ENCODE measurements around the gene OPRL1.
"Not testable (repeated sequence)": the region's sequence is repeated elsewhere in the genome, so short reads cannot be mapped to it uniquely, and the experiment has no call there.

OPRL1 gene

DNA sequence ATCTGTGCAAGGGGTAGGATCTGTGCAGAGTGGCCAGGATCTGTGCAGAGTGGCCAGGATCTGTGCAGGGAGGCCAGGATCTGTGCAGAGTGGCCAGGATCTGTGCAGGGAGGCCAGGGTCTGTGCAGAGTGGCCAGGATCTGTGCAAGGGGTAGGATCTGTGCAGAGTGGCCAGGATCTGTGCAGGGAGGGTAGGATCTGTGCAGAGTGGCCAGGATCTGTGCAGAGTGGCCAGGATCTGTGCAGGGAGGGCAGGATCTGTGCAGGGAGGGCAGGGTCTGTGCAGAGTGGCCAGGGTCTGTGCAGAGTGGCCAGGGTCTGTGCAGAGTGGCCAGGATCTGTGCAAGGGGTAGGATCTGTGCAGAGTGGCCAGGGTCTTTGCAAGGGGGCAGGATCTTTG lies 8.7 kb downstream of the OPRL1 start:
- not testable (repeated sequence) for DNase-seq

DNA sequence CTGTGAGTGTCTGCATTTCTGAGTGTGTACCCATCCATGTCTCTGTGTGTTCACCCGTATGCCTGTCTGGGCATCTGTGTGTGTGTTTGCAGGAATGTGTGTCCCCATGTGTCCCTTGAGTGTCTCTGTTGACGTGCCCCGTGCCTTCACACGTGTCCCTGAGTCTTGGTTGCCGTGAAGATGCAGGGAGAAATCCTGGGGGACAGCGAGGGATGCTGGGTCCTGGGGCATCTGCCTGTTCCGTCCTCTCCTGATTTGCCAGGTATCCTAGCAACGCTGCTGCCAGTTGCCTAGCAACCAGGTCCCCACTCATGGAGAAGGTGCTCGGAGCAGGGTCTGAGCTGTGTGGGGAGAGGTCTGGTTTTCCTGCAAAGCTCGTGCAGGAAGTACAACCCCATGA lies 10.3 kb downstream of the OPRL1 start:
- no peak for DNase-seq

DNA sequence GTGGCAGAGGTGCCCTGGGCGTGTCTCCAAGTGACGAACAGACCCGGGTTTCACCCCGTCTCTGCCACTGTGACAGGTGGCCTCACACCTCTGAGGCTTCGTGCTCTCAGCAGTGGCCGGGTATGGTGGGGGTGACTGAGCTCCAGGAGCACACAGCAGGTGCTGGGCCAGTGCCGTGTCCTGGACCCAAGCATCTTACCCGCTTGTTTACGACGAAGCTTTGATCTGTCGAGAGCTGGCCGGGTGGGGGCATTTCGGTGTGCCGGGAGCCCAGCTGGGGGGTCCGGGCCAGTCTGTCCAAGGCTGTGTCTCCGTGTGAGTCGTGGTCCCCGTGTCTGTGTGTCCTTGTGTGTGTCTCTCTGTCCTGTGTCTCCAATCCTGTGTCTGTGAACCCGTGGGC lies 11.5 kb downstream of the OPRL1 start:
- DNase-seq, result no peak

DNA sequence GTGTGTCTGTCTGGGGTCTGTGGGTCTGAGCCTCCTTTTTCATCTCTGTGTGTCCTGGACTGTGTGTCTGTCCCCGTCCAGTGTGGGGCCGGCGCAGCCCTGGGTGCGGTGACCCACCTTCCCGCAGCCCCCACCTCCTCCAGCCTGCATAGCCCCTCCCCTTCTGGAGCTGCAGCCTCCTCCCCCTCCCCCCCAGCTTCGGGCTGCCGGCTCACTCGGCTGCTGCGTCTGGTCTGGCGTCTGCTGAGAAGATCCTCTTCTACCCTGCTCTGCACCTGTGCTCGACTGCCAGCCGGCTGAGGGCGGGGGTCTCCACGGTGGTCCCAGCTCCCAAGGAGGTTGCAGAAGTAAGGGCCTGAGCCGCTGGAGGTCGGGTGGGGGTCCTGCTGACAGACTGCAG lies 11.9 kb downstream of the OPRL1 start:
- no peak for DNase-seq

DNA sequence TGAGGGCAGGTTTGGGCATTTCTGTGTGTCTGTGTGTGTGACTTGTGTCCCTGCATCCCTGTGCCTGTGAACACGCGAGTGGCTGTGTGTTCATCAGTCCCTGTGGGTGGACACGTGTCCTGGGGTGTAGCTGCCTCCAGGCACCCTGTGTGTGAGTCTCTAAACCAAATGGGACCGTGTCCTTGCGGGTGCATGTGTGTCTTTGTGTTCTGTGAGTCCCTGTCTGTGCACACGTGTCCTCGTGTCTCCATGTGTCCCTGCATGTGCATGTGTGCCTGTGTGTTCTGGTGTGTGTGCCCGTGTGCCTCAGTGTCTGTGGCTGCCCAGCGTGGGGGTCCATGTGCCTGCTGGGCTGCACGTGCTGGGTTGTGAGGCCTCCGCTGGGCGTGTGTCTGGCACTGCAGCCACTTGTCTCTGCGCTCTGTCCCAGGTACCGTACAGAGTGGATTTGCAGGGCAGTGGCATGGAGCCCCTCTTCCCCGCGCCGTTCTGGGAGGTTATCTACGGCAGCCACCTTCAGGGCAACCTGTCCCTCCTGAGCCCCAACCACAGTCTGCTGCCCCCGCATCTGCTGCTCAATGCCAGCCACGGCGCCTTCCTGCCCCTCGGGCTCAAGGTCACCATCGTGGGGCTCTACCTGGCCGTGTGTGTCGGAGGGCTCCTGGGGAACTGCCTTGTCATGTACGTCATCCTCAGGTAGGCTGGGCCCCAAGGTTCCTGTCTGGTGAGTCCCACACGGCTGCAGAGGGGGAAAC lies 12.6 kb downstream of the OPRL1 start:
- DNase-seq, result no peak

DNA sequence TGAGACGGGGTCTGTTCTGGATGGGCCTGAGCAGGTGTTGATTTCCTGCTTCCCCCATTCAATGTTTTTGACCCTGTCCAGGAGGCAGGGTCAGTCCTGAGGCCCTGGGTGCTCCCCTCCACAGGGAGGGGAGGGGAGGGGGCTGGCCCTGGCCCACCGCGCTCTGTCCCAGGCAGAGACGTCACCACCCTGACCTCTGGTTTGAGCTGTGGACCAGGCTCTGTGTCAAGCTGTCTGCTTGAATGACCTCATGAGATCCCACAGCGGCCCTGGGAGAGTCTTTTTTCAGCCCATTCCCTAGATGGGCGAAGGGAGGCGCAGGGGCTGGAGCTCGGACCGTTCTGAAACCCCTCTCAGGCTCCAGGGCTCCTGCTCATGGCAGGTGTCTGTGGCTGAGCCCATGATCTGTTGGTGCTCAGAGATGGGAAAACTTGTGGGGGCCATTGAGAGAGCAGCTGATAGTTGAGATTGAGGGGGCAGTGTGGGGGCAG lies 13.2 kb downstream of the OPRL1 start:
- no peak for DNase-seq

DNA sequence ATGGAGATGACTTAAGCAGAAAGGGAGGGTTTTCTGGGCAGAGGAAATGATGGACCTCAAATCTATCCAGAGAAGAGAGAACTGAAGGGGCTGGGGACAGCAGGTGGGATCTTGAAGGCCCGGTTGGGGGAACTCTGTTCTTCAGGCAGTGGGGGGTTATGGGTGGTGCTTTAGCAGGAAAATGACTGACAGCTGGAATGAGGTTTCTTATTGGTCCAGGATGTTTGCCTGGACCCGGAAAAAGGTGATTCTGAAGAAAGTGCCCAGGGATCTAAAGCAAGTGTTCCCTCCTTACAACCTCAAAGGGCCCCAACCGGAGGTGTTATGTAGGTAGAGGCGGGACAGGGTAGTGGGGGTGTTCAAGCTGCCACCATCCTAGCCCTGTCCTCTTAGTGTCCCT lies 15.6 kb downstream of the OPRL1 start:
- DNase-seq, result no peak

DNA sequence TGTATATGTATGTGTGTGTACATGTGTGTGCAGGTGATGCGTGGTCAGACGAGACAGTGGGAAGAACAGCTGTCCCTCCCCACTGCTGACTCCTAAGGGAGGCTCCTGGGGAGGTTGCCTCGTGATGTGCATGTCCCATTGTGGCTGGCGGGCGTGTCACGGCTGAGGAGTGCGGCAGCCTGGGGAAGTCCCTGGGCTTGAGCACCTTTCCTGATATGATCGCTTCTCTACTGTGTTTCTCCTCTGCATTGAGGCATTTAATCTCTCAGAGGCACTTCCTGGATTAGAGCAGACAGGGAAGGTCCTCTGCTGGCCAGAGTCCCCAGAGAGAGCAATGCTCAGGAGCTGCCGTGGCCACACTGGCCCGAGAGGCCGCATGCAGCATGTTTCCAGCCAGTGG lies 16.0 kb downstream of the OPRL1 start:
- DNase-seq, result no peak

DNA sequence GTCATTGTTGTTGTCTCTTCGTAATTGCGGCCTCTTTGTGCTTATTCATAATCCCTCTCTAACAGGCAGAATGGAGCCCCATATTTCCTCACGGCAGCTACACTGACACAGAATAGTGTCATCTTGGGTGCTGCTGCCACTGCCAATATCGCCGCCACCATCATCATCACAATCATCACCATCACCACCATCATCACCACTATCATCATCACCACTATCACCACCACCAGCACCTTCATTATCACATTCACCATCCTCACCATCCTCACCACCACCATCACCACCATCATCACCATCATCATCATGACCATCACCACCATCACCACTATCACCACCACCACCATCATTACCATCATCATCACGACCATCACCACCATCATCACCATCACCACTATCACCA lies 16.7 kb downstream of the OPRL1 start:
- DNase-seq, result no peak

DNA sequence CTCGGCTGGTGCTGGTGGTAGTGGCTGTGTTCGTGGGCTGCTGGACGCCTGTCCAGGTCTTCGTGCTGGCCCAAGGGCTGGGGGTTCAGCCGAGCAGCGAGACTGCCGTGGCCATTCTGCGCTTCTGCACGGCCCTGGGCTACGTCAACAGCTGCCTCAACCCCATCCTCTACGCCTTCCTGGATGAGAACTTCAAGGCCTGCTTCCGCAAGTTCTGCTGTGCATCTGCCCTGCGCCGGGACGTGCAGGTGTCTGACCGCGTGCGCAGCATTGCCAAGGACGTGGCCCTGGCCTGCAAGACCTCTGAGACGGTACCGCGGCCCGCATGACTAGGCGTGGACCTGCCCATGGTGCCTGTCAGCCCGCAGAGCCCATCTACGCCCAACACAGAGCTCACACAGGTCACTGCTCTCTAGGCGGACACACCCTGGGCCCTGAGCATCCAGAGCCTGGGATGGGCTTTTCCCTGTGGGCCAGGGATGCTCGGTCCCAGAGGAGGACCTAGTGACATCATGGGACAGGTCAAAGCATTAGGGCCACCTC lies 18.7 kb downstream of the OPRL1 start:
- DNase-seq, result no peak

DNA sequence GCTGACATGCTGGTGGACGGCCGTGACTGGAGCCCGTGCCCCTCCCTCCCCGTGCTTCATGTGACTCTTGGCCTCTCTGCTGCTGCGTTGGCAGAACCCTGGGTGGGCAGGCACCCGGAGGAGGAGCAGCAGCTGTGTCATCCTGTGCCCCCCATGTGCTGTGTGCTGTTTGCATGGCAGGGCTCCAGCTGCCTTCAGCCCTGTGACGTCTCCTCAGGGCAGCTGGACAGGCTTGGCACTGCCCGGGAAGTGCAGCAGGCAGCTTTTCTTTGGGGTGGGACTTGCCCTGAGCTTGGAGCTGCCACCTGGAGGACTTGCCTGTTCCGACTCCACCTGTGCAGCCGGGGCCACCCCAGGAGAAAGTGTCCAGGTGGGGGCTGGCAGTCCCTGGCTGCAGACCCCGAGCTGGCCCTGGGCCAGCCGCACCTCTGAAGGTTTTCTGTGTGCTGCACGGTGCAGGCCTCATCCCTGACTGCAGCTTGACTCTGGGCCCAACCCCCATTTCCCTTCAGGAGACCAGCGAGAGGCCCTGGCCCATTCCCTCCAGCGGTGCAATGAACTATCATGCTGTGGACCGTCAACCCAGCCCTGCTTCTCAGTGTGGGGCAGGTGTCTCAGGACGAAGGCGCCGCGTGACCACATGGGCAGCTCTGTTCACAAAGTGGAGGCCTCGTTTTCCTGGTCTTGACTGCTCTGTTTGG lies 19.4 kb downstream of the OPRL1 start:
- DNase-seq, result no peak

DNA sequence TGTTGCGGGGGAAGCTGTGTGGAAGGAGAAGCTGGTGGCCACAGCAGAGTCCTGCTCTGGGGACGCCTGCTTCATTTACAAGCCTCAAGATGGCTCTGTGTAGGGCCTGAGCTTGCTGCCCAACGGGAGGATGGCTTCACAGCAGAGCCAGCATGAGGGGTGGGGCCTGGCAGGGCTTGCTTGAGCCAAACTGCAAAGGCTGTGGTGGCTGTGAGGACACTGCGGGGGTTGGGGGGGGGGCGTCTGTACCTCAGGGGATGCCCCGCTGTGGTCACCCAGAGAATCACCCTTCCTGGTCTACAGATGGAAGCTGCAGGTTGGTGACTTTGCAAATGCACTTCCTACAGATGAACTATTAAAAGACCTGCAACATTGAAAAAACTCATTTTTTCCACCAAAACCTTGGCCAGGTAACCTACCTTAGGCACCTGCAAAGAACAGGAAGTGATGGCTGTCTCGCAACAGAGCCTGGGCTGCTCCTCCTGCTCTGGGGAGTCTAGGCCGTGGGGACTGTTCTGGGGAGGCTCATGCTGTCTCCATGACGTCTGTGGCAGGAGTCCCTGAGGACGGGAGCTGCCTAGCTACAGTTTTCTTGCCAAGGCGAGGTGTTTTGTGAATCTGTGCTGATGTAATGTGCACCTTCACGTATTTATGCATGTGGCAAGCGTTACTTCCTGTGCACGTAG lies 20.1 kb downstream of the OPRL1 start:
- no peak for DNase-seq

DNA sequence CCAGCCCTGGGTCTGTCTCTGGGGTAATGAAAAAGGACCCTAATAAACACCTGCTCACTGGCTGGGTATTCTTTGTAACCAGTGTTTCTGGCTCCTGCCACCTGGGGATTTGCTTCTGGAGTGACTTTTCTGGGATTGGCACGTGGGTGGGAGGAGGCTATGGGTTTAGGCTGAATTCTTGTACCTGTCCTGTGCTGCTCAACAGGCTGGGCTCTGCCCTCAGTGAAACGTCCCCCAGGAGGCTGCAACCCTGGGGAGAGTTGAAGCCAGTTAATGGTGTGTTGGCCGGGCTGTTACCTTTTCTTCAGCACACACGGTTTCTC lies 20.6 kb downstream of the OPRL1 start:
- DNase-seq, result no peak

DNA sequence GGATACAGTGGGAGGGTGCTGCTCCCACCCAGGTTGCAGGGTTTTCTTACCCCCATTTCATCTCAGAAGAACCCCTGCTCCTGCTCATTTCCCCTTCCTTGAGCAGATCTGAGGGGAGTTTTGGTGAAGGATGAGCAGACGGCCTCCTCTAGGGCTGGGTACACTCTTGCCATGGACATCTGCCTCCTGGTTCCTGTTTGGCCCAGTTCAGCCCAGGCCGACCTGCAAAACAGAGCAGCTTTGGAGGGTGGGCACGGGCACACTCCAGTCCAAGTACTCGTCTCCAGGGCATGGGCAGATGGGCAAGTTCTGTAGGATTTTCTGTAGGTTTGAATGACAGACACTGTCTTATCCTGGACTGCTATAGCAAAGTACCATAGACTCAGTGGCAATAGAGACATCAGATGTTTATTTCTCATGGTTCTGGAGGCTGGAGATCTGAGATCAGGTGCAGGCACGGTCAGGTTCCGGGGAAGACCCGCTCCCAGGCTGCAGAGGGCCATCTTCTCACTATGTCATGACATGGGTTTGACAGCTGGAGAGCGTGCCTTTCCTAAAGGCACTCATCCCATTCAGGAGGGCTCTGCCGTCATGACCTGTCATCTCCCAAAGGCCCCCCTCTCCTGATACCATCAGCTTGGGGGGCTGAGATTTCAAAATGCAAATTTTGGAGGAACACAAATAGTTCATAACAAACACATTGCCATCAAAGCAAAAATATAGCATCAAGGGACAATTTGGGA lies 21.2 kb downstream of the OPRL1 start:
- DNase-seq, result no peak

DNA sequence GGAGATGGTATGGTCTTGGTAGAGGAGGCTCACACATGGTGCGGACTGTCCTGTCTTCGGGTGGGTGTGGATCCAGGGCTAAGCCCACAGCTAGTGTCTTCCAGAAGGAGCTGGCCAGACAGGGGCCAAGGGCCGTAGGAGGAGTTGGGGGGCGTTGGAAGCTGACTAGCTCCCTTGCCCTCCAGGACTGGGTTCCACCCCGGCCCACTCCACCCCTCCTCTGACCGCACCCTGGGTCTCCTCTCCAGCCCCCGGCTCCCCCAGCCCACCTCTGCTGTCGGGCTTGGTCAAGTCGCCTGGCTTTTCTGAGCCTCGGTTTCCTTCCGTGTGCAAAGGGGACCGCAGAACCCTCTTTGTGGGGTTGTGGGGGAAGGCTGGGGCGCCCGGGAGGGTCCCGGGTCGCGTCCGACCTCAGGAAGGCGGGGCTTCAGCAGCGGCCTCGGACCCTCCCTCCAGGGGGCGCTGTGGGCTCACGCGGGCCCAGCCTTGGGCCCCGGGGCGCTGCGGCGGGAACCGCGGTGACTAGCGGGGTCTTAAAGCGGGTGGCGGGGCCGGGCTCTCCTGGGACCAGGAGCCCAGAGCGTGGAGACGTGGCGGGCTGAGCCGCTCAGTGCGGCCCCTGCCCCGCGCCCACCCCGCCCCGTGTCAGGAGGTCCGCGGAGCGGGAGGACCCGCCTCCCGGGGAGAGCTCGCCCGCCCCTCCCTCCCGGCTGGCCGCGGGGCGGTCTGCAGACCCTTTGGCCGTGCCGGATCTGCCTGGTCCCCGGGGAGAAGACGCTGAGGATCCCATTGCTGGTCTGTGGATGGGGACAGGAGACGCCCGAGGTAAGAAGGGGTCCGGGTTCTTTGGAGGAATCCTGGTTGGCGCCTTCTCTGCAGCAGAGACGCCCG lies 22.1 kb downstream of the OPRL1 start:
- DNase-seq, result no peak

DNA sequence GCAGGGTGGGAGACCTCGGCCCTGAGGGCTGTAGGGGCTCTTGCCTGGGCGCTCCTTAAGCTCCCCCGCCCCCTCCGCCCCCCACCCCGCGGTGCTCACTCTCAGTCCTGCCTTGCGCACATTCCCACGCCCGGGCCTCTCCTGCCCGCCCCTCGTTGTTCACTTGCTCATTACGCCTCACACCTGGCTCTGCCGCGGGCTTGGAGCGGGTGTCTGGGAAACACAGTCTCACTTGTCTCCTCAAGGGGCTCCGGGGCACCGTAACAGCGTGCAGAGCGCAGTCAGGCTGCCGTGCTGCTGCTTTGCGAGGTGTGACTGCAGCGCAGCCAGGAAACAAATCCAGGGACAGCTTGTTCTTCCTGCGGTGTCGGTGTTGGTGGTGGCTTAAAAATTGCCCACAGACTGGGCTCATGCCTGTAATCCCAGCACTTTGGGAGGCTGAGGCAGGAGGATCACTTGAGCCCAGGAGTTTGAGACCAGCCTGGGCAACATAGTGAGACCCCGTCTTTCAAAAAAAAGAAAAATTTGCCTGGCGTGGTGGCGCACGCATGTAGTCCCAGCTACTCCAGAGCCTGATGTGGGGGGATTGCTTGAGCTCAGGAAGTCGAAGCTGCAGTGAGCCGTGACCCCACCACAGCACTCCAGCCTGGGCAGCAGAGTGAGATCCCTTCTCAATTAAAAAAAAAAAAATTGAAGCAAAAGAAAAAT lies 22.9 kb downstream of the OPRL1 start:
- DNase-seq, result no peak

DNA sequence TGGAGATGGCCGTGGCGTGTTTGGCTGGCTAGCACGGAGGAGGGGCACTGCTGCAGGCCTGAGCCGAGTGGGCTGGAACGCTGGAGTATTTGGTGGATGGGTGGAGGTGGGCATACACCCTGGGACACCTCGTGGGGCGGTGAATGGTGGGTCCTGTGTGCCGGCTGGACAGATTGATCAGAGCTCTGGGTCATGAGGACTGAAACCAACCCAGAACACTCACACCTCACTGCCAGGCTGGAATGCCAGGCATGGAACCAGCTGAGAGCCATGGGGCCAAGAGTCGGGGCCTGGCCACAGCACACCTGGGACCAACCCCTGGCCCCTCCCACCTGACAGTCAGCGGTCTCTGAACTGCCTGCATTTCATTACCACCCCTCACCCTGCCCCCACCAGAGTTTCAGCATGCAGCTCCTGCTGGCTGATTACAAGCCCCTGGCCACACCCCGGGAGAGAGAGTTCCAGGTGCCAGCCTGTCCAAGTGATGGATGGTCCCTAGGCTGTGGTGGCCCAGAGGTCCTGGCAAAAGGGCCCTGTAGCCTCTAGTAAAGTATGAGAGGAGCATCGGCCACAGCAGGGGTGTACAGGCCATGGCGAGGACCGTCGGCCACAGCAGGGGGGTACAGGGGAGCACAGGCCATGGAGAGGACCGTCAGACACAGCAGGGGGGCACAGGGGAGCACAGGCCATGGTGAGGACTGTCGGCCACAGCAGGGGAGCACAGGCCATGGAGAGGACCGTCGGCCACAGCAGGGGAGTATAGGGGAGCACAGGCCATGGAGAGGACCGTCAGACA lies 24.2 kb downstream of the OPRL1 start:
- DNase-seq, result no peak

DNA sequence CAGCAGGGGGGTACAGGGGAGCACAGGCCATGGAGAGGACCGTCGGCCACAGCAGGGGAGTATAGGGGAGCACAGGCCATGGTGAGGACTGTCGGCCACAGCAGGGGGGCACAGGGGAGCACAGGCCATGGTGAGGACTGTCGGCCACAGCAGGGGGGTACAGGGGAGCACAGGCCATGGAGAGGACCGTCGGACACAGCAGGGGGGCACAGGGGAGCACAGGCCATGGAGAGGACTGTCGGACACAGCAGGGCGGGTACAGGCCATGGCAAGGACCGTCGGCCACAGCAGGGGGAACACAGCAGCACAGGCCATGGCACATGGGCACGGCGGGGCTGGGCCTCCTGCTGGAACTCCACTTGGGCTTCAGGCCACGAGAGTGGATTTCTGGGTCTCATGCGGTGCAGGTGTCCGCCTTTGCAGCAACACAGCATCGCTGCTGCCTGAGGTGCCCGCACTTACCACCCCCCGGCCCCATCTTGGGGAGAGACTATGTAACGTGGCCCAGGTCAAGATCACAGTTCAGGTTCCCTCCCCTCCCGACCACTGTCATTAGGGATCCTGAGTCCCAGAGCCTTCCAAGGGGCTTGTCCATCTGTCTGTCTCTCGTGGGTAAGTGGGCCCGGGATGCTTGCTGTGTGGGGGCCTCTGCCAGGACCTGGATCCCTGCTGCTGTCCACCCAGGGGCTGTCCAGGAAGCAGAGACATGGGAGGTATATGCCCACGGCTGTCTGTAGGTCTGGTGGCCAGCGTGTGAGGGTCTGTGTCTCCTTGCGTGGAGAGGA lies 25.0 kb downstream of the OPRL1 start:
- no peak for DNase-seq

DNA sequence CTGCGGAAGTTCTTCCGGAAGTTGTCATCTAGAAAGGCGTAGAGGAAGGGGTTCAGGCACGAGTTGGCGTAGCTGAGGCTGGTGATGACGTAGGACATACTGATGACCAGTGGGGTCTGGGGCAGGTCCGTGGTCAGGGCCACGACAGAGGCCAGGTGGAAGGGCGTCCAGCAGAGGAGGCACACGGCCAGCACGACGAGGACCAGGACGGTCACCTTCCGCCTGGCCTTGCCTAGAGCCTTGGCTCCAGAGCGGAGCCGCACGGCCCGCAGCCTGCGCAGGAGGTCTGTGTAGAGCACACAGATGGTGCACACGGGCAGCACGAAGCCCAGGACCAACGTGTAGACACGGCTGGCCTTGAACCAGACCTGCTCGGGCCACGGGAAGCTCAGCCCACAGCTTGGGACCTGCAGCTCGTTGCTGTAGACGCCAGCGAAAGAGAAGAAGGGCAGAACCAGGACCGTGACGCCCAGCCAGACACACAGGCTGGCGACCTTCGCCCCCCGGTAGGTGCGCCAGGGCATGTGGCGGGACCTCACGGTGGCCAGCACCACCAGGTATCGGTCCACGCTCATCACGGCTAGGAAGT lies 26.1 kb downstream of the OPRL1 start:
- no peak for DNase-seq
